Smooth muscle cell of bladder (primary cell): Measurements from ENCODE around the gene SPINK9. TPM values are rescaled to one million over a fixed set of nuclear protein-coding genes. Genes with fewer than 3 reads are reported as not detected.

Experiments
- total RNA-seq: library from RNA; depleted of rRNA; stranded (reverse); fragments of >200 nt; gene quantifications from 2 replicates; pipeline ENCODE4 v1.2.3, GENCODE V29; 2014

SPINK9 gene, protein sequence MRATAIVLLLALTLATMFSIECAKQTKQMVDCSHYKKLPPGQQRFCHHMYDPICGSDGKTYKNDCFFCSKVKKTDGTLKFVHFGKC
- total RNA-seq: not detected in 2 replicates

DNA sequence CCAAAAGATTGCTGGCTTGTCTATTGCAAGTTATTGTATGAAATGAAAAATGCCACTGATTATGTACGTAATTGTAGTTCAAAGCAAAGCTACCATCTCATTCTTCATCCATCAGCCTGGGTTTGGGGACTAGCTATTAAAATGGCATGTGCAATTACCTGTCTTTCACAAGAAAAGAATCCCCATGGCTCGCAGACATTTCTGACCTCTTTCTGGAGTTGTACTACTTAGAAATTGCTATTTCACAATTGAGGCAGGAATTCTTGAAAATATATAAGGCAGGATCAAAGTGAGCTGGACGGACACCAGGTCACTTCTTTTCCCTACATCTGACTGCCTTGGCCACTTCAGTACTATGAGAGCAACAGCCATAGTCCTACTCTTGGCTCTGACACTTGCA is at the start of gene SPINK9:
TSS of gene SPINK9 (plus strand) at position 301 of the 400 bp plus-strand sequence. CDS start at position 356, 55 bp downstream.

DNA sequence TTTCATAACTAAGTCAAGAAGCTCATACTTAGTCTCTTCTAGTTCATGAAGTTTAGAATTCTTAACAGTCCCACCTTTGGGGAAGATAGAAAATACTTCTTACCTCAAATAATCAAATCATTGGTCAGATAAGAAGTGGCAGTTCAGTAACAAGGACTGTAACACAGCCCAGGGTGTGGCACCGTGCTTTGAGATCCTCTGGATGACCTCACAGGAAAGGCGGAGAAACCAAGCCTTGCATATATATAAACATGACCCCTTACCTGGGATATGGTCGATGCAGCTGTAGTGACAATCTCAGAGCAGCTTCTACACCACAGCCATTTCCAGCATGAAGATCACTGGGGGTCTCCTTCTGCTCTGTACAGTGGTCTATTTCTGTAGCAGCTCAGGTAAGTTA is 23.2 kb upstream of the SPINK9 start, which contains the start of gene SPINK7:
TSS of gene SPINK7 (plus strand) at position 271 of the 400 bp plus-strand sequence. CDS start at position 332, 61 bp downstream.

DNA sequence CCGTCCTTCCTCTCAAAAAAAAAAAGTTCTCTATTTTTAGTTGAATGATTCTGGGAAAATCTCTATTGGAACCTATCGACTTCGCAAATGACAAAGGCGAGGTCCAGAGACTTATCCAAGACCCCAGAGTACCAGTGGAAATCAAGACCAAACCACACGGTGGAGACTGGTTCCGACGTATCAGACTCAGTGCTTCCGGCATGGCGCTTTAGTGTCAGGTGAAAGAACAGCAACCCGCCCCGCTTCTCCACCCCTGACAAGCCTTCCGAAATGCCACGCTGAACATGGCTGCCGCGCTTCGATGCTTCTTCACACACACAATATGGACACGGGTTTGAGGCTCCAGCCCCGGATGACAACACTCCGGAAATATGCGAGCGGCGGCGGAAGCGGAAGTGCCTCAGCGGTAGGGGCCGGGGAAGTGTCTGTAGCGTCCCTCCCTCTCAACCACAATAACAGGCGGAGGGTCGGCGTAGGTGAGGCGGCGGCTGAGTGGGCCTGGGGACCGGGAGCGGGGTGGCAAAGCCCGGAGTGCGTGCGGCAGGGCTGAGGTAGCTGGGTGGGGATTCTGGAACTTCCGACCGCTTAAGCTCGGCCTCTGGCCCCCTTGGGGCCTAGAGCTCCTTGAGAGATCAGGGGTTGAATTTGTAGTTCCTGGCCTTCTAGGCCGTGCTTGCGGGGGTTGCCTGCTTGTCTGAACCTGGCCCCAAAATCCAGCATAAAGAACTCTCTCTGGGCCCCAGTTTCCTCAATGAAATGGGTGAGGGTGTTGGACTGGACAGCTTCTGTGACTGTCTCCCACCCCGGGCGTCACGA is 48.4 kb downstream of the SPINK9 start, which contains the start of gene FBXO38:
TSS of gene FBXO38 (plus strand) at position 395 of the 816 bp plus-strand sequence. CDS start 10,819 bp downstream, outside the sequence.

Other genes with a start within 250 kb of the SPINK9 start
- gene SPINK14, start 167.0 kb upstream of the SPINK9 start, total RNA-seq: not detected in 2 replicates
- 3.1 and 15.6 TPM in 2 replicates for gene SPINK6, start 132.5 kb upstream of the SPINK9 start, total RNA-seq
- gene MARCOL, start 97.0 kb upstream of the SPINK9 start, total RNA-seq: 4.0 and 8.3 TPM in 2 replicates
- 2.4 and 4.5 TPM in 2 replicates for gene SPINK13, start 66.8 kb upstream of the SPINK9 start, total RNA-seq
- not detected in 2 replicates for gene SPINK7, start 23.1 kb upstream of the SPINK9 start, total RNA-seq
- 51.5 and 54.6 TPM in 2 replicates for gene FBXO38, start 48.4 kb downstream of the SPINK9 start, total RNA-seq